Measurements from ENCODE around the gene C4A.
"Not testable (repeated sequence)": the region's sequence is repeated elsewhere in the genome, so short reads cannot be mapped to it uniquely, and the experiment has no call there.

The C4A gene

GRCh38 chr6:32047855-32048766, 66.3 kb downstream of the C4A start:
- peak; percentile 44 to 48 for DNase-seq (ENCODE audit: low read depth in 1 of 2, low spot score in 1 of 2)

GRCh38 chr6:32049149-32049548, 67.3 kb downstream of the C4A start:
- not testable (repeated sequence) for DNase-seq (ENCODE audit: low read depth in 1 of 2, low spot score in 1 of 2)

GRCh38 chr6:32049736-32050135, 67.9 kb downstream of the C4A start:
- DNase-seq (ENCODE audit: low read depth in 1 of 2, low spot score in 1 of 2) = not testable (repeated sequence)

GRCh38 chr6:32050562-32050961, 68.7 kb downstream of the C4A start:
- no peak for DNase-seq (ENCODE audit: low read depth in 1 of 2, low spot score in 1 of 2)

Measured in activated T-helper 1 cell treated with anti-CD3 and anti-CD28 coated beads, Interleukin-2, amount 50 U/mL, for 16 hours (primary cell).